Neural cell (in vitro differentiated cells): Measurements from ENCODE around the gene ZNF23. TPM values are rescaled to one million over a fixed set of nuclear protein-coding genes. Genes with fewer than 3 reads are reported as not detected.

ENCODE experiments used
- H2AFZ ChIP-seq: fragments of 200-600, 300-800 bp; sonication (generic), shearing (Covaris generic); 2 replicates; pipeline ENCODE4 v1.6.0; 2014; ENCODE audit warnings: low read depth, mild to moderate bottlenecking, antibody characterized with exemption, low read length, moderate library complexity
- H3F3A ChIP-seq: fragments of 200-600 bp; shearing (Covaris generic); 2 replicates; pipeline ENCODE4 v1.6.1; 2016; ENCODE audit warnings: mild to moderate bottlenecking, moderate library complexity, mixed read lengths, antibody characterized with exemption, low read length; ENCODE audit not compliant: insufficient read depth, poor library complexity, severe bottlenecking
- H3K27ac ChIP-seq: fragments of 200-600, 300-800 bp; sonication (generic), shearing (Covaris generic); 2 replicates; pipeline ENCODE4 v1.5.1; 2014; ENCODE audit warnings: mild to moderate bottlenecking, low read length, moderate library complexity
- H3K27me3 ChIP-seq: fragments of 300-800, 200-600 bp; sonication (generic), shearing (Covaris generic); 2 replicates; pipeline ENCODE4 v1.6.0; 2014; ENCODE audit warnings: mild to moderate bottlenecking, low read depth, low read length, moderate library complexity; ENCODE audit not compliant: insufficient read depth
- H3K36me3 ChIP-seq: fragments of 300-800, 200-600 bp; sonication (generic), shearing (Covaris generic); 2 replicates; pipeline ENCODE4 v1.5.1; 2014; ENCODE audit warnings: mild to moderate bottlenecking, antibody characterized with exemption, low read length, moderate library complexity; ENCODE audit not compliant: insufficient read depth
- H3K4me2 ChIP-seq: fragments of 300-800, 200-600 bp; sonication (generic), shearing (Covaris generic); 2 replicates; pipeline ENCODE4 v1.6.0; 2014; ENCODE audit warnings: mild to moderate bottlenecking, low read length
- H3K4me3 ChIP-seq: fragments of 300-800, 200-600 bp; sonication (generic), shearing (Covaris generic); 2 replicates; pipeline ENCODE4 v1.5.1; 2014; ENCODE audit warnings: mild to moderate bottlenecking, low read length, moderate library complexity
- H3K79me2 ChIP-seq: fragments of 200-600 bp; shearing (Covaris generic); replicated peaks from 2 replicates; pipeline ENCODE4 v1.6.0; 2014; ENCODE audit warnings: mild to moderate bottlenecking, low read length, moderate library complexity; ENCODE audit not compliant: insufficient read depth
- H3K9ac ChIP-seq: fragments of 300-800, 200-600 bp; sonication (generic), shearing (Covaris generic); 2 replicates; pipeline ENCODE4 v1.6.1; 2016; ENCODE audit warnings: mild to moderate bottlenecking, low read length, mixed read lengths
- H3K9me2 ChIP-seq: fragments of 200-600 bp; shearing (Covaris generic); 2 replicates; pipeline ENCODE4 v1.6.1; 2016; ENCODE audit warnings: mild to moderate bottlenecking, low read length, mixed read lengths; ENCODE audit not compliant: insufficient read depth
- H3K9me3 ChIP-seq: fragments of 200-600, 300-800 bp; sonication (generic), shearing (Covaris generic); 2 replicates; pipeline ENCODE4 v1.6.1; 2016; ENCODE audit warnings: mild to moderate bottlenecking, mixed run types, low read length, moderate library complexity, mixed read lengths
- H4K20me1 ChIP-seq: fragments of 200-600 bp; shearing (Covaris generic); 2 replicates; pipeline ENCODE4 v1.6.1; 2016; ENCODE audit warnings: mild to moderate bottlenecking, mixed run types; ENCODE audit not compliant: insufficient read depth
- CTCF ChIP-seq: fragments of 450-650 bp; IDR thresholded peaks from 2 replicates; pipeline ENCODE4 v1.5.1; 2014; ENCODE audit warnings: antibody characterized with exemption, mild to moderate bottlenecking, moderate library complexity; ENCODE audit not compliant: poor library complexity, severe bottlenecking
- EP300 ChIP-seq: fragments of 450-650 bp; conservative IDR thresholded peaks from 2 replicates; pipeline ENCODE4 v1.6.1; 2014; ENCODE audit warnings: antibody characterized with exemption, mild to moderate bottlenecking, moderate library complexity; ENCODE audit not compliant: poor library complexity, severe bottlenecking
- EZH2 ChIP-seq: fragments of 200-600, 300-800 bp; shearing (Covaris generic), sonication (generic); IDR thresholded peaks from 2 replicates; pipeline ENCODE4 v1.6.1; 2014; ENCODE audit warnings: antibody characterized with exemption, low read length, borderline replicate concordance, mild to moderate bottlenecking; ENCODE audit not compliant: insufficient read depth, poor library complexity, severe bottlenecking
- MXI1 ChIP-seq: fragments of 450-650 bp; conservative IDR thresholded peaks from 2 replicates; pipeline ENCODE4 v1.6.1; 2014; ENCODE audit warnings: antibody characterized with exemption, mild to moderate bottlenecking; ENCODE audit not compliant: poor library complexity, severe bottlenecking
- POLR2AphosphoS5 ChIP-seq: IDR thresholded peaks from 2 replicates; pipeline ENCODE4 v1.6.1; 2012
- RAD21 ChIP-seq: fragments of 450-650 bp; conservative IDR thresholded peaks from 2 replicates; pipeline ENCODE4 v1.6.1; 2014; ENCODE audit warnings: antibody characterized with exemption, mild to moderate bottlenecking, moderate library complexity
- SMC3 ChIP-seq: fragments of 450-650 bp; conservative IDR thresholded peaks from 2 replicates; pipeline ENCODE4 v1.6.1; 2014; ENCODE audit warnings: antibody characterized with exemption, mild to moderate bottlenecking, moderate library complexity; ENCODE audit not compliant: poor library complexity
- TAF1 ChIP-seq: IDR thresholded peaks from 2 replicates; pipeline ENCODE4 v1.6.1; 2012; ENCODE audit warnings: low read depth
- polyA plus RNA-seq: library from polyadenylated mRNA; depleted of rRNA; stranded (reverse); fragments of >200 nt; gene quantifications from 2 replicates; pipeline ENCODE4 v1.2.3, GENCODE V29; 2014
- TF ChIP-seq, protein P1 (sequence below): IDR thresholded peaks from 2 replicates; pipeline ENCODE4 v1.6.1; 2012; ENCODE audit warnings: borderline replicate concordance

Gene ZNF23
- polyA plus RNA-seq, 1 donor from 2014 or later, result 40.4 TPM

- H3K9ac ChIP-seq, result no peak overlapping the region
- TF ChIP-seq RAD21, result no peak
- no peak for TF ChIP-seq CTCF
- TF ChIP-seq TAF1, result no peak
- TF ChIP-seq MXI1, result no peak
- TF ChIP-seq EZH2, result no peak
- TF ChIP-seq EP300, result no peak
- no peak for TF ChIP-seq SMC3
- no peak for TF ChIP-seq POLR2AphosphoS5
- TF ChIP-seq, protein P1, sequence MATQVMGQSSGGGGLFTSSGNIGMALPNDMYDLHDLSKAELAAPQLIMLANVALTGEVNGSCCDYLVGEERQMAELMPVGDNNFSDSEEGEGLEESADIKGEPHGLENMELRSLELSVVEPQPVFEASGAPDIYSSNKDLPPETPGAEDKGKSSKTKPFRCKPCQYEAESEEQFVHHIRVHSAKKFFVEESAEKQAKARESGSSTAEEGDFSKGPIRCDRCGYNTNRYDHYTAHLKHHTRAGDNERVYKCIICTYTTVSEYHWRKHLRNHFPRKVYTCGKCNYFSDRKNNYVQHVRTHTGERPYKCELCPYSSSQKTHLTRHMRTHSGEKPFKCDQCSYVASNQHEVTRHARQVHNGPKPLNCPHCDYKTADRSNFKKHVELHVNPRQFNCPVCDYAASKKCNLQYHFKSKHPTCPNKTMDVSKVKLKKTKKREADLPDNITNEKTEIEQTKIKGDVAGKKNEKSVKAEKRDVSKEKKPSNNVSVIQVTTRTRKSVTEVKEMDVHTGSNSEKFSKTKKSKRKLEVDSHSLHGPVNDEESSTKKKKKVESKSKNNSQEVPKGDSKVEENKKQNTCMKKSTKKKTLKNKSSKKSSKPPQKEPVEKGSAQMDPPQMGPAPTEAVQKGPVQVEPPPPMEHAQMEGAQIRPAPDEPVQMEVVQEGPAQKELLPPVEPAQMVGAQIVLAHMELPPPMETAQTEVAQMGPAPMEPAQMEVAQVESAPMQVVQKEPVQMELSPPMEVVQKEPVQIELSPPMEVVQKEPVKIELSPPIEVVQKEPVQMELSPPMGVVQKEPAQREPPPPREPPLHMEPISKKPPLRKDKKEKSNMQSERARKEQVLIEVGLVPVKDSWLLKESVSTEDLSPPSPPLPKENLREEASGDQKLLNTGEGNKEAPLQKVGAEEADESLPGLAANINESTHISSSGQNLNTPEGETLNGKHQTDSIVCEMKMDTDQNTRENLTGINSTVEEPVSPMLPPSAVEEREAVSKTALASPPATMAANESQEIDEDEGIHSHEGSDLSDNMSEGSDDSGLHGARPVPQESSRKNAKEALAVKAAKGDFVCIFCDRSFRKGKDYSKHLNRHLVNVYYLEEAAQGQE, result no peak
- H3K4me2 ChIP-seq, result no peak overlapping the region
- H4K20me1 ChIP-seq, result no peaks in the 10 kb centered on the region
- no peaks in the 10 kb centered on the region for H3K79me2 ChIP-seq
- no peaks in the 10 kb centered on the region for H3K9me2 ChIP-seq
- H3K9me3 ChIP-seq, result no peaks in the 10 kb centered on the region
- H2AFZ ChIP-seq, result no peak overlapping the region
- no peak overlapping the region for H3K4me3 ChIP-seq
- no peaks in the 10 kb centered on the region for H3K27me3 ChIP-seq
- no peaks in the 10 kb centered on the region for H3K36me3 ChIP-seq
- H3K27ac ChIP-seq, result no peak overlapping the region
- no peaks in the 10 kb centered on the region for H3F3A ChIP-seq
These were observed 36.0 kb upstream of the ZNF23 start for GRCh38 chr16:71498031-71498430.

- Histone ChIP-seq H4K20me1 (no peaks in the 10 kb centered on the region), H3K9ac (no peak overlapping the region), H3F3A (no peaks in the 10 kb centered on the region), H3K79me2 (no peaks in the 10 kb centered on the region), H2AFZ (no peak overlapping the region), H3K27ac (no peak overlapping the region), H3K4me3 (no peak overlapping the region), H3K4me2 (no peak overlapping the region), H3K9me2 (no peaks in the 10 kb centered on the region), H3K36me3 (no peaks in the 10 kb centered on the region), H3K9me3 (no peaks in the 10 kb centered on the region), H3K27me3 (no peaks in the 10 kb centered on the region)
- TF ChIP-seq CTCF (no peak), EZH2 (no peak), TAF1 (no peak), MXI1 (no peak), SMC3 (no peak)
These were observed 31.2 kb upstream of the ZNF23 start for GRCh38 chr16:71493213-71493612.
